ENCODE results near the gene SOD2. TPM values are rescaled to one million over a fixed set of nuclear protein-coding genes. Genes with fewer than 3 reads are reported as not detected.

SOD2 gene
- polyA plus RNA-seq, 1 donor from 2014 or later, result 137 TPM

GRCh38 chr6:159701413-159701999 lies 8.5 kb upstream of the SOD2 start:
- H4K20me1 ChIP-seq (ENCODE audit: insufficient read depth), result no peaks in the 10 kb centered on the region

GRCh38 chr6:159700970-159701369 lies 7.9 kb upstream of the SOD2 start:
- Histone ChIP-seq H3K36me3 (ENCODE audit: insufficient read depth, low read length) (no peaks in the 10 kb centered on the region), H3F3A (ENCODE audit: insufficient read depth, low read length, poor library complexity, severe bottlenecking) (no peaks in the 10 kb centered on the region), H3K9ac (ENCODE audit: low read length) (no peak overlapping the region), H3K79me2 (replicated peaks; ENCODE audit: insufficient read depth, low read length) (no peaks in the 10 kb centered on the region), H3K9me3 (ENCODE audit: low read length) (no peaks in the 10 kb centered on the region), H2AFZ (ENCODE audit: low read depth, low read length) (no peak overlapping the region), H3K4me3 (ENCODE audit: low read length) (no peak overlapping the region), H3K27ac (ENCODE audit: low read length) (no peak overlapping the region), H3K9me2 (ENCODE audit: insufficient read depth, low read length) (no peaks in the 10 kb centered on the region), H3K27me3 (ENCODE audit: insufficient read depth, low read depth, low read length) (no peaks in the 10 kb centered on the region), H4K20me1 (ENCODE audit: insufficient read depth) (no peaks in the 10 kb centered on the region), H3K4me2 (ENCODE audit: low read length) (no peak overlapping the region)
- no peak for TF ChIP-seq RAD21 (conservative IDR thresholded peaks at IDR 0.05)
- TF ChIP-seq SMC3 (conservative IDR thresholded peaks at IDR 0.05; ENCODE audit: poor library complexity), result no peak
- TF ChIP-seq EP300 (conservative IDR thresholded peaks at IDR 0.05; ENCODE audit: poor library complexity, severe bottlenecking), result no peak
- no peak for TF ChIP-seq POLR2AphosphoS5 (IDR thresholded peaks at IDR 0.05)

More at GRCh38 chr6:159701413-159701999, 8.5 kb upstream of the SOD2 start:
- Histone ChIP-seq H3K9me3 (ENCODE audit: low read length) (no peaks in the 10 kb centered on the region), H3K4me3 (ENCODE audit: low read length) (no peak overlapping the region), H3K9ac (ENCODE audit: low read length) (no peak overlapping the region), H3K79me2 (replicated peaks; ENCODE audit: insufficient read depth, low read length) (no peaks in the 10 kb centered on the region), H3K9me2 (ENCODE audit: insufficient read depth, low read length) (no peaks in the 10 kb centered on the region), H3K27me3 (ENCODE audit: insufficient read depth, low read depth, low read length) (no peaks in the 10 kb centered on the region), H3K27ac (ENCODE audit: low read length) (no peak overlapping the region), H3K36me3 (ENCODE audit: insufficient read depth, low read length) (no peaks in the 10 kb centered on the region), H3F3A (ENCODE audit: insufficient read depth, low read length, poor library complexity, severe bottlenecking) (no peaks in the 10 kb centered on the region), H2AFZ (ENCODE audit: low read depth, low read length) (no peak overlapping the region), H3K4me2 (ENCODE audit: low read length) (no peak overlapping the region)
- TF ChIP-seq, protein P1, sequence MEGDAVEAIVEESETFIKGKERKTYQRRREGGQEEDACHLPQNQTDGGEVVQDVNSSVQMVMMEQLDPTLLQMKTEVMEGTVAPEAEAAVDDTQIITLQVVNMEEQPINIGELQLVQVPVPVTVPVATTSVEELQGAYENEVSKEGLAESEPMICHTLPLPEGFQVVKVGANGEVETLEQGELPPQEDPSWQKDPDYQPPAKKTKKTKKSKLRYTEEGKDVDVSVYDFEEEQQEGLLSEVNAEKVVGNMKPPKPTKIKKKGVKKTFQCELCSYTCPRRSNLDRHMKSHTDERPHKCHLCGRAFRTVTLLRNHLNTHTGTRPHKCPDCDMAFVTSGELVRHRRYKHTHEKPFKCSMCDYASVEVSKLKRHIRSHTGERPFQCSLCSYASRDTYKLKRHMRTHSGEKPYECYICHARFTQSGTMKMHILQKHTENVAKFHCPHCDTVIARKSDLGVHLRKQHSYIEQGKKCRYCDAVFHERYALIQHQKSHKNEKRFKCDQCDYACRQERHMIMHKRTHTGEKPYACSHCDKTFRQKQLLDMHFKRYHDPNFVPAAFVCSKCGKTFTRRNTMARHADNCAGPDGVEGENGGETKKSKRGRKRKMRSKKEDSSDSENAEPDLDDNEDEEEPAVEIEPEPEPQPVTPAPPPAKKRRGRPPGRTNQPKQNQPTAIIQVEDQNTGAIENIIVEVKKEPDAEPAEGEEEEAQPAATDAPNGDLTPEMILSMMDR (IDR thresholded peaks at IDR 0.05; ENCODE audit: poor library complexity, severe bottlenecking), result no peak
- TF ChIP-seq EP300 (conservative IDR thresholded peaks at IDR 0.05; ENCODE audit: poor library complexity, severe bottlenecking), result no peak
- TF ChIP-seq, protein P2, sequence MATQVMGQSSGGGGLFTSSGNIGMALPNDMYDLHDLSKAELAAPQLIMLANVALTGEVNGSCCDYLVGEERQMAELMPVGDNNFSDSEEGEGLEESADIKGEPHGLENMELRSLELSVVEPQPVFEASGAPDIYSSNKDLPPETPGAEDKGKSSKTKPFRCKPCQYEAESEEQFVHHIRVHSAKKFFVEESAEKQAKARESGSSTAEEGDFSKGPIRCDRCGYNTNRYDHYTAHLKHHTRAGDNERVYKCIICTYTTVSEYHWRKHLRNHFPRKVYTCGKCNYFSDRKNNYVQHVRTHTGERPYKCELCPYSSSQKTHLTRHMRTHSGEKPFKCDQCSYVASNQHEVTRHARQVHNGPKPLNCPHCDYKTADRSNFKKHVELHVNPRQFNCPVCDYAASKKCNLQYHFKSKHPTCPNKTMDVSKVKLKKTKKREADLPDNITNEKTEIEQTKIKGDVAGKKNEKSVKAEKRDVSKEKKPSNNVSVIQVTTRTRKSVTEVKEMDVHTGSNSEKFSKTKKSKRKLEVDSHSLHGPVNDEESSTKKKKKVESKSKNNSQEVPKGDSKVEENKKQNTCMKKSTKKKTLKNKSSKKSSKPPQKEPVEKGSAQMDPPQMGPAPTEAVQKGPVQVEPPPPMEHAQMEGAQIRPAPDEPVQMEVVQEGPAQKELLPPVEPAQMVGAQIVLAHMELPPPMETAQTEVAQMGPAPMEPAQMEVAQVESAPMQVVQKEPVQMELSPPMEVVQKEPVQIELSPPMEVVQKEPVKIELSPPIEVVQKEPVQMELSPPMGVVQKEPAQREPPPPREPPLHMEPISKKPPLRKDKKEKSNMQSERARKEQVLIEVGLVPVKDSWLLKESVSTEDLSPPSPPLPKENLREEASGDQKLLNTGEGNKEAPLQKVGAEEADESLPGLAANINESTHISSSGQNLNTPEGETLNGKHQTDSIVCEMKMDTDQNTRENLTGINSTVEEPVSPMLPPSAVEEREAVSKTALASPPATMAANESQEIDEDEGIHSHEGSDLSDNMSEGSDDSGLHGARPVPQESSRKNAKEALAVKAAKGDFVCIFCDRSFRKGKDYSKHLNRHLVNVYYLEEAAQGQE (IDR thresholded peaks at IDR 0.05; ENCODE audit: borderline replicate concordance), result no peak
- no peak for TF ChIP-seq SMC3 (conservative IDR thresholded peaks at IDR 0.05; ENCODE audit: poor library complexity)
- TF ChIP-seq POLR2AphosphoS5 (IDR thresholded peaks at IDR 0.05), result no peak
- TF ChIP-seq RAD21 (conservative IDR thresholded peaks at IDR 0.05), result no peak
- no peak for TF ChIP-seq TAF1 (IDR thresholded peaks at IDR 0.05; ENCODE audit: low read depth)
- no peak for TF ChIP-seq MXI1 (conservative IDR thresholded peaks at IDR 0.05; ENCODE audit: poor library complexity, severe bottlenecking)
- TF ChIP-seq EZH2 (IDR thresholded peaks at IDR 0.05; ENCODE audit: borderline replicate concordance, insufficient read depth, low read length, poor library complexity, severe bottlenecking), result no peak

Data from neural cell (in vitro differentiated cells).